Measurements from ENCODE around the gene HLA-DOB.

The HLA-DOB gene

DNA sequence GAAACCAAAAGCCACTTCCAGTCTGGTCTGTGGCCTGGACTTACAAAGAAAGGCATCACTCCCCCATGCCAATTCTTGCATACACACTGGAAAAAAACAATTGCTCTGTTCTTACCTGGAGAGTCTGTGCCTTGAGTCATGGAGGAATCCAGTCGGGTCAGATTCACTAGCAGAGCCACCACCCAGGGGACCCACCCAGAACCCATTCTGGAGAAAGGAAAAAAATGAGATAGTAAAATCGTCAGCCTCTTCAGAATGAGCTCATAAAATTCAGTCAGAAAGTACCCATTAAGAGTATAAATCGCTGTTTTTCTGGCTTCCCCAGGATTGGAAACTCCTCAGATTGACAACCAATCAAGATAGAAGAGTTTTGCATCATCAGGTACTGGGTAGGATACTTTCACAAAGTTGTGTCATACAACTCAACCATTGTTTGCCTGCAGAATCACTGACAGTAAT, at the start of gene HLA-DOB:
Gene HLA-DOB (minus strand): TSS at position 257 of the 459 bp plus-strand sequence. CDS start 51 bp downstream, at position 206.
- peak; percentile 54 to 79 for ATAC-seq

DNA sequence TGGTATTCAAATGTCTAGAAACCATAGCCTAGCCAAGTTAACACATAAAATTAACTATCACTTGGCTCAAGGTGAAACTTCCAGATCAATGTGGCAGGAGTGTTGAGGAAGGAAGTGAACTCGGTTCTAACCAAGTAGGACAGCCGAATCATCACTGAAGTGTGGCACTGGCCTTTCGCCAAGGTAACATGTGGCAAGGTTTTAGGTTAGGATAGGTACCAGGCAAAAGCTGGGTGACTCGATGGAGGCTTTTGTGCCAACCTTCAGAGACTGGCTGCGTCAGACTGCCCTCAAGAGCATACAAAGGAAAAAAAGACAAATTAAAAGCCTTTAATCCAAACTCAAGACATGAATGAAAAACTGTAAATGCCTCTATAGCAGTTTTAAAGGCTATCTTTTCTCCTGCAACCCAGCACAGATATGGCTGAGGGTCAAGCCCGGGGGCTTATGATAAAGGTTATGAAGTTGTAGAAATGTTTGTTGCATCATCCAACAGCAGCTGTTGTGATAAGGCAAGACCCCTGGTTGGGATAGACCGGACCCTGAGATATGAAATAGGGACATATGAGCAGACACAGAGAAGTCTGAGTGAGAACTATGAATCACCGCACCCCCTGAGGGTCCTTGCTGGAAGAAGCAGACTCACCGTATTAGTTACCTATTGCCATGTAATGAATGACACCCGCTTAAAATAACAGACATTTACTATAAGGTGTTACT, 49.1 kb upstream of the HLA-DOB start:
- ATAC-seq = no peak

DNA sequence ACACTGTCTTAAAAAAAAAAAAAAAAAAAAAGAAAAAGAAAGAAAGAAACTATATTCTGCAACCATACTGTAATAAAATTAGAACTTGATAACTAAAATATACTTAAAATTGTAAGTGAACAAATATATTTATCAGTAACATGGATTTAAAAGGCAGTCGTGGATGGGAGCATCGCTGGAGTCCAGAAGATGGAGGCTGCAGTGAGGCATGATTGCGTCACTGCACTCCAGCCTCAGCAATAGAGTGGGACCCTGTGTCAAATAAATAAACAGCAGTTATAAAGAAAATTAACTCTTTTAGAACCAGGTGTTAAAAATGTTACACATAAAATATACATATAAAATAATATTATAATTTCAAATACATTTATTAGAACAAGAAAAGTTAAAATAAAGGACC, 45.9 kb upstream of the HLA-DOB start:
- no peak for ATAC-seq

DNA sequence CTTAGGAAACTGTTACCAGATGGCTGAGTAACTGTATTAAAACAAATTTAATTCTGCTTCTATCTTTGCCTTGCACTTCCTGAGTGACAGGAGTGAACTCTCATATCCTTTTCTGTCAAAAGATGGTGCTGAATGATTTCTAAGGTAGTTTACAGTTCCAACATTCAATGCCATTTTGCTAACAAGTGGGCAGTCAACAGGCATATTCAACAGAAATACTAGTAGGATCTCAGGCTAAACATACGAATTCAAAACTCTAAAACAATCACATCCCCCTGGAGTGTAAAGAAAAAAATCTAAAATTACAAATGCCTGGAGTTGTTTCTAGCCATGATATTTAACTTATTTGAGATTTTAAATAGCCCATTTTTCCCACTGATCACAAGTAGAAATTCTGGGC, 43.9 kb upstream of the HLA-DOB start:
- no peak for ATAC-seq

DNA sequence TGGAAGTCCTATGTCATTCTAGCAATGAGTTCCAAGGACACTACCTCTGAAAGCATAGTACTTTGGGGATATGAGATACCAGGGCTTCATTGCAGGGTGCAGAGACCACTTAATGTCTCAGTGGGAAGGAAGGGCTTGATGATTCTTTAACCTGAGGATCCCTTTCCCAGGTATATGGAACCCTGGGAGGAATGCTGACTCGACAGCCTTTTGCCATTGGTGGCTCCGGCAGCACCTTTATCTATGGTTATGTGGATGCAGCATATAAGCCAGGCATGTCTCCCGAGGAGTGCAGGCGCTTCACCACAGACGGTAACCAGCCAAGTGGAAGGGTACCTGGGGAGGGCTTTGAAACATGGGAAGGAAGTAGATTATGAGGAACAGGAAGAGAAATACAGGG, 41.4 kb upstream of the HLA-DOB start:
- no peak for ATAC-seq

DNA sequence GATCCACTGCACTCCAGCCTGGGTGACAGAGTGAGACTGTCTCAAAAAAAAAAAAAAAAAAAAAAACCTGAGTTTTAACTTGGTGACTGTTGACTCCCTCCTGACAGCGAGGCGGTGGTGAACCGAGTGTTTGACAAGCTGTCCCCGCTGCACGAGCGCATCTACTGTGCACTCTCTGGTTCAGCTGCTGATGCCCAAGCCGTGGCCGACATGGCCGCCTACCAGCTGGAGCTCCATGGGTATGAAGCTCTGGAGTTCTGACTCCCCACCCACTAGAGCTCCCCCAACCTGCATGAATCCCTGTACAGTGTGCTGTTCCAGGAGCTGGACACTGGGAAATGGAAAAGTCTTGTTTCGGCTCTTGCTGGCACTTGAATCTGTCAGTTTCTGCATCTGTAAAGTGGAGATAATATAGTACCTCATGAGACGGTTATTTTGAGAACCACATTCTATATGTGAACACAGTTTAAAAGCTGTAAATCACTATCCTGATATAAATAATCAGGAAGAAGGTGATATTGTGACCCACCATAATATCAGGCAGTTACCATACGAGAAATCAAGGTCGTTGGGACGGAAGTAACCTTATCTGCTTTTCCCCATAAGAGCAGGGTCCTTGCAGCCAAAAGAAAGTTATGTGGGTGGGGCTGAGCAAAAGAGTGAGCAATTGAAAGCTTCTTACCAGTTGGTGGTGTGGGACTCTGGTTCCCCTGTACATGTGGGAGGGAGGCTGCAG, 40.5 kb upstream of the HLA-DOB start:
- no peak for ATAC-seq

DNA sequence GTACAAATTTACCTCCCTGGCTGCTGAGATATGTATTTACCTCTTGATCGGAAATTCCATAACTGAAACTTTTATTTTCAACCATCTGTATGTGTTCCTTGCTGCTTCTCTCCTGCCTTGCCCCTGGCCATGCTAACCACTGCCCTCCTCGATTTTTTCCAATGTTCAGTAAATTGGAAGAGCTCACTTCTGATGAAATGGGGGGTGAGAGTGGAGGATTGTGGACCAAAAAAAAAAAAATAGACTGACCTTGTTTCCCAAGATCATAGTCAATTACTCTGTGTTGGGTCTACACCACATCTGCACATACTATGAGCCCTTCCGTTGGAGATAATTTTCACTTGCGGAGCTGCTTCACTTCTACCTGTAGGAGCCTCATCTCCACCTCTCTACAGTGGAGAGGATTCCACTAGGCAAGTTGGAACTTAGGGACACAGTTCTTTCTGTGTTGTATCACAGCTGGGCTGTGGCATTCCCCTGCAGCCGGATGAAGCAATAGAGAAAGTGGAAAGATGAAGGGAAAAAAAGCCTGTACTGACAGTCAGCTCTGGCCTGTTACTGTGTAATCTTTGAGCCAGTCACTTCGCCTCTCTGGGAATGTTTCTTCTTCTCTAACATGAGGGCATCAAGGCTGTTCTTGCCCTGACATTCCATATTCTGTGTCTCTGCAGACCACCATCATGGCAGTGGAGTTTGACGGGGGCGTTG, 38.8 kb upstream of the HLA-DOB start:
- no peak for ATAC-seq

DNA sequence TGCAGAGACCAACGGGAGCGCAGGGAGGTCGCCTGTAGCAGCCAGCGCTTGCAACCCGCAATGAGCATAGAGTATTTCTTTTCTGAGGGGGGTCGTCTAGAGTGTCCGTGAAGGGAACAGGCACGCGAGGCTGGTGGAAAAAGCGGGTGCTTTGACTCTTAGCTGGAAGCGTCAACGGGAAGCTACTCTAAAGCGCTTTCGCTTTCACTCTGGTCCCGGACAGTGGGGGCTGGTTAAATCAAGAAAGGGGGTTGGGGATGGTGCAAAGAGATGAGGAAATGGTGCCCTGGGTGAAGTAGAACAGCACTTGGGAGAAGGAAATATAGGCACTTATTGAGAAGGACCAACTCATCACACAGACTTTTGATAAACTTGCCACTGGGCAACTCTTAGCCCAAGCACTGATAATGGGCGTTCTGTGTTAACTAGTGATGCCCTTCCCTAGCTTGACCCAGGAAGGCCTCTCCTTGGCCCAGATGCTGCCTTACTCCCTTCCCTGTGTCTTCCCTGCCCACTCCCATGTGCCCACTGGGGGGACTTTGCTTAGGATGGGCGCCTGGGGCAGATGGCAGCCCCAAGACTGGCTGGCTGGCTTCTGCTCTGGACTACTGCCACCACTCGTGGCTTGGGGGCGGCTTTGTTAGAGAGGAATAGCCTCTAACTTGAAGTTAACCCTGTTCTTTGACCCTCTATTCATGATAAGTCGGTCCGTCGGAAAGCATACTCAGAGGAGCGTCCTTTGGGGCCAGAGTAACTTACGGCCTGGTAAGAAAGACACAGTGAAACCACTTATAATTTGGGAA, 37.8 kb upstream of the HLA-DOB start:
- ATAC-seq = peak; percentile 31 to 38

DNA sequence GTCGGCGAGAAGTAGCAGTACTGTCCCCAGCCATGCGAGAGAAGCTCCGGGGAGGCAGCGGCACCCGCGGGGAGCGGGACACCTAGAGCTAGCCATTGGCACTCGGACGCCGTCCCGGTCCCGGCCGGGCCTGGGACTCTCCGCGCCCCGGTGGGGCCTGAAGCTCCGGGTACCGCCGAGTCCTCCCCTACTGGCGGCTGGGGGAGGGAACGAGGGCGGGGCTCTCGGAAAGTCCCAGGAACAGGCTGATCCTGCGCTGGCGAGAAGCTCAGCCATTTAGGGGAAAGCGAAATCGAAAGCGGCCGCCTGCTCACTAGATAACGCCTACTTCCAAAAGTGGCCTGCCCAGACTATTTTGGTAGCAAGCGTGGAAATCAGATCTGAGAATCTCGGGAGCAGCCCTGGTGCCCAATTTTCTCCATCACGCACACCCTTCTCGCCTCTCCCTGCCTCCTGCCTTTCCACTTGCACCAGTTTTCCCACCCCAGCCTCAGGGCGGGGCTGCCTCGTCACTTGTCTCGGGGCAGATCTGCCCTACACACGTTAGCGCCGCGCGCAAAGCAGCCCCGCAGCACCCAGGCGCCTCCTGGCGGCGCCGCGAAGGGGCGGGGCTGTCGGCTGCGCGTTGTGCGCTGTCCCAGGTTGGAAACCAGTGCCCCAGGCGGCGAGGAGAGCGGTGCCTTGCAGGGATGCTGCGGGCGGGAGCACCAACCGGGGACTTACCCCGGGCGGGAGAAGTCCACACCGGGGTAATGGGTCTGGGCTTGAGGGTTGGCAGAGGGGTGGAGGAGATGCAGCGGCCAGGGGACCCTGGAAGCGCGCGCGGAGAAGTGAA, 37.0 kb upstream of the HLA-DOB start, which contains the start of the genes PSMB9 and TAP1:
Gene PSMB9 (plus strand): TSS at position 652 of the 835 bp plus-strand sequence. CDS start 38 bp downstream, at position 690.
Gene TAP1 (minus strand): TSS at position 164 of the 835 bp plus-strand sequence. CDS start 68 bp downstream, at position 96.
- ATAC-seq = peak; percentile 84 to 87

DNA sequence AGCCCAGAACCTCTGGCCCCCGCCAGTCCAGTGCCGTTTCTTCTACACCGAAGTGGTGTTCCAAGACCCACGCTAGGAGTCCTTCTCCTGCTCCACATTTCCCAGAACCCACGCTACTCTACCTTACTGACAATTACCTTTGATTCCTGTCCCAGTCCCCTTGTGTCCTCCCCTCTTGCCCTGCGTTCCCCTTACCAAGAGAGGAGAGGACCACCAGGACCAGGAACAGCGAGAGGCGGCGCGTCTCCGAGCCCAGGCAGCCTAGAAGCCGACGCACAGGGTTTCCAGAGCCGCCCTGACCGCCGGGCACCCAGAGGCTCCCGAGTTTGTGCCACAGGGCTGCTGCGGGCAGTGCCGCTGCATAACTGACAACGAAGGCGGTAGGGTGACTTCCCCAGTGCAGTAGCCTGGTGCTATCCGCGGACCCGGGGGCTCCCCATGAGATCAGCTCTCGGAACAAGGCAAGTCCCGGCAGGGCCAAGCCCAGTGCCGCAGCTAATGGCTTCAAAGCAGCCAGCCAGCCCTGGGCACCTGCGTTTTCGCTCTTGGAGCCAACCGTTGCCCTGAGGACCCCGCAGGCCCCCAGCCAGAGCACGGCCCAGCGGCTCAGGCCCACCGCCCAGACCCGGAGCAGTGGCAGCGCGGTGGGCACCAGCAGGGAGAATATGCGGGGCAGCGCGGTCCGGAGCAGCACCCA, 36.2 kb upstream of the HLA-DOB start:
- peak; percentile 25 to 33 for ATAC-seq

DNA sequence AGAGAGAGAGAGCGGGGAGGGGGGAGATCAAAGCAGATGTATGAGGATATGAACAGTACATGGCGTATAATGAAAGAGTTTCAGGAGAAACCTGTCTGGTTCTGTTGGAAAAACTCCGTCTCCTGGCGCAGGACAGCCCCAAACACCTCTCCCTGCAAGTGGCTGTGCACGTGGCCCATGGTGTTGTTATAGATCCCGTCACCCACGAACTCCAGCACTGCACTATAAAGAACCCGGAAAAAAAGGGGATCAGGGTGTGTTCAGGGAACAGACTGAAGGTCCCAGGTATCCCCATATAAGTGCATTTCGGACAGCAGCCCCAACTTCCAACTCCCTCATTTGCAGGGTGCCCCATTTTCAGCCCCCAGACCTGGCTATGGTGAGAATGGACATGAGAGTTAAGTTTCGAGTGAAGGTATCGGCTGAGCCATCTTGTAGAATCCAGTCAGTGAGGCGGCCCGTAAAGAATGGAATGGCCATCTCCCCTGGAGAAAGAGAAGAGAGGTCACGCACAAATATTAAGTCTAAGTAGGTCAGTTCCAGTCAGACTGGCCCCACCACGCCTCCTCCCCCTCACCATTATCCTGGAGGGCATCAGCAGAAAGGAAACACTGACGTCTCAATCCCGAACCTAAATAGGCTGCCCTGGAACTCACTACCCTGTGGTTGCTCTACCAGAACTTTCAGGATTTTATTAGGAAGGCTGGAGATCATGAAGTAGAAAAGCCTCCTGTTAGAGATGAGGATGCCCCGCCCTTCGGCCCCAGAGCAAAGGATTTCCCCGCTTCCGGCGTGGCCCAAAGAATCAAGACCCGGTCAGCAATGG, 35.4 kb upstream of the HLA-DOB start:
- no peak for ATAC-seq

DNA sequence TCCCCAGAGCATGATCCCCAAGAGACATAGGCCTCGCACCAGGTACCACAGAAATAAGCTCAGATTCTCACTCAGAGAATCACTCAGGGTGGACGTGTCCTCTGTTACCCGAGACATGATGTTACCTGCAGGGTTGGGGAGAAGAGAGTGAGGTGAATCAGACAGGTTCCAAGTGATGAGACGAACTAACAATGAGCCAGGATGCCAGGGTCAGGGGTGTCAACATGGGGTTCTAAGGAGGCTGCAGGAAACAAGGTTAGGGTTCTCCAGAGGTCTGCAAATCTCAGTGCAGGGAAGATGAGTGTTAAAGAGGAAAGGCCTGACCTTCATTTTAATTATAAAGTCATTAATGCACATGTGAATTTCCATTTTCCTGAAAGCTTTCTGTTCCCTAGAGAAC, 34.2 kb upstream of the HLA-DOB start:
- ATAC-seq = no peak

DNA sequence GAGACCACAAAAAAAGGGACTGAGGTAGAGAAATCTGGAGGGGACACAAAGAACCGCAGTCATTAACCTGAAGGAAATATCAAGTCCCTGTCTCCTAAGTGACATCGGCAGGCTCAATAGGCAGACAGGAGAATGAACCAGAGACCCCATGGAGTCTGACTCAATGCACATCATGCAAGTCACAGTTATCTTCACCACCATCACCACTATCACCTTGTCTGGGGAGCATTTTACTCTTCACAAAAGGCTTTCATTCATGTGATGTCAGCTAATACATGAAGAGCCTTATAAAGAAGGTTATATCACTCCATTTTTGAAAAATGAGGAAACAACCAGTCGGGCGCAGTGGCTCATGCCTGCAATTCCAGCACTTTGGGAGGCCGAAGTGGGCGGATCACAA, 32.3 kb upstream of the HLA-DOB start:
- no peak for ATAC-seq

DNA sequence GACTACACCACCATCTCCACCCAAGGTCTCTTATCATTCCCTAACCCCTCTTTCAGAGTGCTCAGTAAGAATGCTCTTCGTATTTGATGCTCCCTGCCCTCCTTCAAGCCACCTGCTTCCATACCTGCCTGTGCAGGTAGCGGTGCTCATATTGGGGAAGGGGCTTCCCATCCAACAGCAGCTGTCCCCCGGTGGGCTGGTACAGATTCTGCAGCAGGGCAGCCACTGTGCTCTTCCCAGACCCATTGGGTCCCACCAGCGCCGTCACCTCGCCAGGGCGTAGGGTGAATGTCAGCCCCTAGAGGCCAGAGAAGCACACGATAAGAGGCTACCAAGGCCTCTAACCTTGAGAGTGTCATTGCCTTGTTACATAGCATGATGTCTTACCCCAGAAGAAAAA, 31.0 kb upstream of the HLA-DOB start:
- ATAC-seq = no peak

DNA sequence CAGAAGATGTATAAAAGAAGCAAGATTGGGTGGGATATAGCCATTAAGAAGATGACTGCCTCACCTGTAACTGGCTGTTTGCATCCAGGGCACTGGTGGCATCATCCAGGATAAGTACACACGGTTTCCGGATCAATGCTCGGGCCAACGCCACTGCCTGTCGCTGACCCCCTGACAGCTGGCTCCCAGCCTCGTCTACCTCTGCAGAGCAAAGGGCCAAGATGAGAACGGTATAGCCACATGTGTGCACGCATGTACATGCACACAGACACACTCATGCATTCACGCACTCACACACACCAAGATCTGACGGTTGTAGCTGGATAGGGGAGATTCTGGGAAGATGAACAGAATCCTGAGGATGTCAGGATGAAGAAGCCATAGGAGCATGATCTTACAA, 30.2 kb upstream of the HLA-DOB start:
- no peak for ATAC-seq

DNA sequence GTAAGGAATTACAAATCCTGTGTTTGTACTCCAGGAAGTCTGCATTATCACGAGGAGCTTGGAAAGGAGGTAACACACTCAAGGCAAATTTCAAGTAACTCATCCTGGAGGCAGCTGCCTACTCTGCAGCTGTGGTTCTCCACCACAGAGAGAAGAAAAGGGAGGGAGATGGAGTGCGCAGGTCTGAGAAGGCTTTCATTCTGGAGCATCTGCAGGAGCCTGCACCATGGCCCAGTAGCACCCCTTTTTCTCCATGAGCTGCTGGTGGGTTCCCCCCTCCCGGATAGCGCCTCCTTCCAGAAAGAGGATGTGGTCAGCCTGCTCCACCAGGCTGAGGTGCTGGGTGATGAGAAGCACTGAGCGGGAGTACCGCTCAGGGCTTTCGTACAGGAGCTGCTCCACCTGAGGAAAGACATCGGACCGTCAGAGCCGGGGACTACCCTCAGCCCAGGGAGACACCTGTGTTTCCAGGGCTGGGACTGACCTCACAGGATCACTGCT, 28.6 kb upstream of the HLA-DOB start:
- no peak for ATAC-seq

DNA sequence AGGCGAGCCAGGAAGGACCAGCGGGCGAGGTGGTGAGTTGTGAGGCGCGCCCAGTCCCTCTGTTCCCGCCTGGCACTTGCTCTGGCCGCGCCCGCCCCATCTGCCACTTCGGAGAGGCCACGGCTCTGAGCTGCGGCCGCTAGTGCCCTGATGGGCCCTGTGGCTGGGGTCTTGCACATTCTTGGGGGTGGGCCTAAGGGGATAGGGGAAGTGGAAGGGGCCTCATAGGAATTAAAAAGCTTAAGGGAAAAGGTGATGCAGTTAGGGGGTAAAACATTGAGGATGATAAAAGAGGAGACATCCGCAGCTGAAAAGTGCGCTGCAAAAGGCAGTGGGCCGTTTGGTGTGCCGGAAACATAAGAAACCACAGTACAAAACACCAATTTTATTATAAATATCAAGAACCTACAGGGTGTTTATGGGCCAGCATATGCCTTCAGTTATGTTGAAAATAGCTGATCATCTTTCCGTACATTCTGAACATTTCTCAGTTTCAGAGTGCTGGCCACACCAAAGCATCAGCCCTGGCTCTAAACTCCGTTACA, 28.1 kb upstream of the HLA-DOB start:
- no peak for ATAC-seq

DNA sequence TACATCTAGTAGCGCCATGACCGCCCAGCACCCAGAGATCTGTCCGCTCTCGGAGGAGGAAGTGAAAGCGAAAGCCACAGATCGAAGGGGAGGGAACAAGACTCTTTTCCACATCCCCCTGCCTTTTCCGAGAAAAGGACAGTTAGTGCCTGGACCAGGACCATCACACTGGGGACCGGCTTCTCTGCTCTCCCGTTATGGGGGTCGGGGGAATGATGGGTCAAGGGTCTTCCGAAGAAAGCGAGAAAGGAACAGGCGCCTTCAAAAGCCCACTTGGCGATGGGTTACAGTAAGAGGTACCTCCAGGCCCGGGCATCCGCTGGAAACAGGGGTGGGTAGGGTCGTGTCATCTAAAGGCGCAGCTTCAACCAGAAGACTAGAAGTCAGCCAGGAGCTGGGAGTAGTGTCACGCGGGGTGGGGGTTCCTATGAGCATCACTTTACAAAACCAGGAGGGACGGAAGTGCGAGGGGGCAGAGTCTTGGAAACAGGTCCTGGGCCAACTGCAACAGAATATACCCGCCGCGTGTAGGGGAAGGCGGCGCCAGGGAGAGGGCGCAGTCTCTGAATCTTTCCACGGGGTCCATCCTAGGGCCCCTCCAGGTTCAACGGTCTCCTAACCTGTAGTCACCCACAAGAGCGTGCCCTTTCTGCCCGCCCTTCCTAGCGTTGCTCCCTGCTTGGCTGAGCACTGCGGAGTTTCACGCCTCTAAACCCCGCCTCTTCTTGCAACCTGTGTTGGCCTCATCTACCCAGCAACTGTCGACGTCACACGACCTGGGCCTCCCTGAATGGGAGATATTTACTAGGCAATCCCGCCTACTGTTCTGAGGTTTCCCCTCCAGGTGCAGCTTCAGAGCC, 27.4 kb upstream of the HLA-DOB start, which contains the start of gene PSMB8:
Gene PSMB8 (minus strand): TSS at position 69 of the 860 bp plus-strand sequence. CDS start 51 bp downstream, at position 18.
- peak; percentile 84 for ATAC-seq

Data from activated CD4-positive, CD25-positive, alpha-beta regulatory T cell treated with anti-CD3 and anti-CD28 coated beads, Interleukin-2, amount 50 U/mL, for 24 hours (primary cell).